ENCODE measurements around the gene CFAP97D1.

The CFAP97D1 gene

DNA sequence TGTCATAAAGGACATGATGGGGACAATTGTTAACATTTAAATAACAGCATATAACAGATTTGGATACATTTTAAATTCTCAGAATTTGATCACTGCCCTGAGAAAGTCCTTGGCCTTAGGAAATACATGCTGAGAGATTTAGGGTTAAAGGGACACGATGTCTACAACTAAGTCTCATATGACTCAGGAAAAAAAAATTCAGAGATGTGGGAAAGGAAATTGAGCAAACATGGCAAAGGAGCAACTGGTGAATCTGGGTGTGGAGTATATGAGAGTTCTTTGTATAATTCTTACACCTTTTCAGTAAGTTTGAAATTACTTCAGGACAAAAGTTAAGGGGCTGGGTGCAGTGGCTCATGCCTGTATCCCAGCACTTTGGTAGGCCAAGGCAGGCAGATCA, 34.5 kb downstream of the CFAP97D1 start:
- Histone ChIP-seq H3F3A (ENCODE audit: insufficient read depth) (no peaks in the 10 kb centered on the region), H3K4me2 (ENCODE audit: low read depth, low read length, poor library complexity, severe bottlenecking) (no peak overlapping the region), H3K9me3 (ENCODE audit: insufficient read depth, low read length) (no peaks in the 10 kb centered on the region), H3K79me2 (ENCODE audit: insufficient read depth, low read length) (no peaks in the 10 kb centered on the region), H3K4me3 (ENCODE audit: insufficient read depth, low read length, poor library complexity, severe bottlenecking) (no peak overlapping the region), H3K9me2 (replicated peaks; ENCODE audit: insufficient read depth, low read length) (no peaks in the 10 kb centered on the region), H3K27me3 (ENCODE audit: low read length) (no peaks in the 10 kb centered on the region), H3K9ac (ENCODE audit: low read length) (no peak overlapping the region), H4K20me1 (ENCODE audit: low read depth, low read length) (no peaks in the 10 kb centered on the region), H3K36me3 (ENCODE audit: low read length) (no peaks in the 10 kb centered on the region), H2AFZ (ENCODE audit: low read depth, low read length, severe bottlenecking) (no peak overlapping the region), H3K27ac (ENCODE audit: low read depth, low read length) (no peak overlapping the region)
- TF ChIP-seq EZH2phosphoT487 (conservative IDR thresholded peaks at IDR 0.05; ENCODE audit: low read length), result no peak
- TF ChIP-seq, protein P1, sequence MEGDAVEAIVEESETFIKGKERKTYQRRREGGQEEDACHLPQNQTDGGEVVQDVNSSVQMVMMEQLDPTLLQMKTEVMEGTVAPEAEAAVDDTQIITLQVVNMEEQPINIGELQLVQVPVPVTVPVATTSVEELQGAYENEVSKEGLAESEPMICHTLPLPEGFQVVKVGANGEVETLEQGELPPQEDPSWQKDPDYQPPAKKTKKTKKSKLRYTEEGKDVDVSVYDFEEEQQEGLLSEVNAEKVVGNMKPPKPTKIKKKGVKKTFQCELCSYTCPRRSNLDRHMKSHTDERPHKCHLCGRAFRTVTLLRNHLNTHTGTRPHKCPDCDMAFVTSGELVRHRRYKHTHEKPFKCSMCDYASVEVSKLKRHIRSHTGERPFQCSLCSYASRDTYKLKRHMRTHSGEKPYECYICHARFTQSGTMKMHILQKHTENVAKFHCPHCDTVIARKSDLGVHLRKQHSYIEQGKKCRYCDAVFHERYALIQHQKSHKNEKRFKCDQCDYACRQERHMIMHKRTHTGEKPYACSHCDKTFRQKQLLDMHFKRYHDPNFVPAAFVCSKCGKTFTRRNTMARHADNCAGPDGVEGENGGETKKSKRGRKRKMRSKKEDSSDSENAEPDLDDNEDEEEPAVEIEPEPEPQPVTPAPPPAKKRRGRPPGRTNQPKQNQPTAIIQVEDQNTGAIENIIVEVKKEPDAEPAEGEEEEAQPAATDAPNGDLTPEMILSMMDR (IDR thresholded peaks at IDR 0.05; ENCODE audit: insufficient read depth, low read length, poor library complexity, severe bottlenecking), result no peak

DNA sequence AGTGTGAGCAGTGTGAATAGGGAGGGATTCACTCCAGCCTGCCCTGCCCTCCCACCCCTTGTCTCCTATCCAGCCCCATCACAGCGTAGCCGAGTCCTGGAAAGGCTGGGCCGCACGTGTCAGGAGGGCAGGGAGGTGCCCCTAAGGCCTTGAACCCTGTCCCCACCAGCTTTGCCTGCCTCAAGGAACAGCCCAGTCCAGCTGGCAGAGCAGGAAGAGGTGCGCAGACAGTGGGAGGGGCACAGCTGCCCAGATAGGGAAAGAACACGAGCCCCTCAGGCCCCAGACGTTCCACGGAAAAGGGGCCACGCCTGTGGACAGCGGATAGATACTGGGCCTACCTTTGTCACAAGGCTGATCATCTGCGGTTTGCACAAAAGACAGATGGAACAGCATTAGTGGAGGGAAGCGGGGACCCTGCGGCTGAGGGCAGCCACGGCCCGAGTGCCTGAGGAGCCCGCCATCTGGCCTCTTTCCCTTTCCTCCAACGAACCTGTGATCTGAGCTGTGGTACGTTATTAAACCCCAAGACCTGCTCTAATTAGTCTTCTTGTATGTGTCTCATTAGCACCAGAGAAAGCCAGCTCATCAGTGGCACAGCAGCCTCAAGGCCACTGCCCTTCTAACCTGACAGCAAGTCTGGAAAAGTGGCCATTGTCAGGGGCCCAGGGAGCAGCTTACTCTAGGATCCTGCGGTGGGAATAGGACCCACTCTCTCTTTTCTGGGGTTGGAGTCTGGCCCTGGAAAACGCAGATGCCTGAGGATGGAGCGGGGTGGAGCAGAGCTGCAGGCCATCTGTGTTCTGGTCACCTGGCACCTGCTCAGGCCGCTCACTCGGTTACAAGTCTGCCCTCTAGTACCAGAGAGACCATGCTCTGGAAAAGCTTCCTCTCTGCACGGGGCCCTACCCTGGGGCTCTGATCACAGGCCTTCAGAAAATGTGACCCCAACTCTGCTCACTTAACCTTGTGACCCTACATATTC, 36.4 kb downstream of the CFAP97D1 start:
- Histone ChIP-seq H3K4me3 (ENCODE audit: insufficient read depth, low read length, poor library complexity, severe bottlenecking) (no peak overlapping the region), H3K79me2 (ENCODE audit: insufficient read depth, low read length) (no peaks in the 10 kb centered on the region), H3F3A (ENCODE audit: insufficient read depth) (no peaks in the 10 kb centered on the region), H3K9me3 (ENCODE audit: insufficient read depth, low read length) (no peaks in the 10 kb centered on the region), H4K20me1 (ENCODE audit: low read depth, low read length) (no peaks in the 10 kb centered on the region), H2AFZ (ENCODE audit: low read depth, low read length, severe bottlenecking) (no peak overlapping the region), H3K9me2 (replicated peaks; ENCODE audit: insufficient read depth, low read length) (no peaks in the 10 kb centered on the region), H3K27ac (ENCODE audit: low read depth, low read length) (no peak overlapping the region), H3K9ac (ENCODE audit: low read length) (no peak overlapping the region), H3K4me2 (ENCODE audit: low read depth, low read length, poor library complexity, severe bottlenecking) (no peak overlapping the region), H3K27me3 (ENCODE audit: low read length) (0 out of 2 replicates have a peak, but pooled peaks cover 2% of the 10 kb centered on the region), H3K36me3 (ENCODE audit: low read length) (no peaks in the 10 kb centered on the region)
- TF ChIP-seq, protein P1 (IDR thresholded peaks at IDR 0.05; ENCODE audit: insufficient read depth, low read length, poor library complexity, severe bottlenecking), result no peak
- TF ChIP-seq EZH2phosphoT487 (conservative IDR thresholded peaks at IDR 0.05; ENCODE audit: low read length), result no peak

DNA sequence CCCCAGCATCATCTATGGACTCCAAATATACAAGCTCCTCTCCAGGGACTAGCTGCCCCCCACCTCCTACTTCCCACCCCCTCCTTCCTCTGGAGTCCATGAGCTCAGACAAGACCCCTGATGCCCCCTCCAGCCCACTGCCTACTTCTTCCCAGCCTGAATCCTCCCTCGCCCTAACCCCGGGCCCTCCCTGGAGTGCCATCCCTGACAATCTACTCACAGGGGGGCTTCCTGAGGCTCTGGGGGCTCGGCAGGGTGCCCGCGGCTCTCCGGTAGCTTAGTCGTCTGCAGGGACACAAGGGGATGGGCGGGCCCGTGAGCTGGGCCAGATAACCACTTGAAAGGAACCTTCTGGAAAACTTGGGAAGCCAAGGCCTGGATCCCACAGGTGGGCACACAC, 37.6 kb downstream of the CFAP97D1 start:
- TF ChIP-seq EZH2phosphoT487 (conservative IDR thresholded peaks at IDR 0.05; ENCODE audit: low read length), result no peak
- TF ChIP-seq, protein P1 (IDR thresholded peaks at IDR 0.05; ENCODE audit: insufficient read depth, low read length, poor library complexity, severe bottlenecking), result no peak
- no peaks in the 10 kb centered on the region for H3K9me2 ChIP-seq (replicated peaks; ENCODE audit: insufficient read depth, low read length)

More for the DNA sequence above, 37.6 kb downstream of the CFAP97D1 start:
- no peak overlapping the region for H2AFZ ChIP-seq (ENCODE audit: low read depth, low read length, severe bottlenecking)
- no peak overlapping the region for H3K9ac ChIP-seq (ENCODE audit: low read length)
- no peaks in the 10 kb centered on the region for H3F3A ChIP-seq (ENCODE audit: insufficient read depth)
- no peaks in the 10 kb centered on the region for H3K9me3 ChIP-seq (ENCODE audit: insufficient read depth, low read length)
- H3K4me3 ChIP-seq (ENCODE audit: insufficient read depth, low read length, poor library complexity, severe bottlenecking), result no peak overlapping the region
- no peaks in the 10 kb centered on the region for H3K79me2 ChIP-seq (ENCODE audit: insufficient read depth, low read length)
- H3K36me3 ChIP-seq (ENCODE audit: low read length), result no peaks in the 10 kb centered on the region
- no peak overlapping the region for H3K27ac ChIP-seq (ENCODE audit: low read depth, low read length)
- no peaks in the 10 kb centered on the region for H4K20me1 ChIP-seq (ENCODE audit: low read depth, low read length)
- H3K27me3 ChIP-seq (ENCODE audit: low read length), result 0 out of 2 replicates have a peak, but pooled peaks cover 6% of the 10 kb centered on the region
- no peak overlapping the region for H3K4me2 ChIP-seq (ENCODE audit: low read depth, low read length, poor library complexity, severe bottlenecking)
